Kidney epithelial cell (primary cell): ENCODE data around the gene PTPN4. TPM values are rescaled to one million over a fixed set of nuclear protein-coding genes. Genes with fewer than 3 reads are reported as not detected.

ENCODE experiments used
- DNase-seq: peaks from one replicate; pipeline ENCODE4 v3.0.0-alpha.2; 2010; ENCODE audit warnings: low read depth
- H3K27me3 ChIP-seq: 2 replicates; pipeline ENCODE4 v1.6.0; 2011; ENCODE audit warnings: low read length; ENCODE audit not compliant: control insufficient read depth, insufficient read depth
- H3K36me3 ChIP-seq: 2 replicates; pipeline ENCODE4 v1.5.1; 2011; ENCODE audit warnings: low read length; ENCODE audit not compliant: control insufficient read depth, insufficient read depth
- H3K4me3 ChIP-seq: 2 replicates; pipeline ENCODE4 v1.5.1; 2011; ENCODE audit warnings: low read depth, mild to moderate bottlenecking, control low read depth, low read length
- CTCF ChIP-seq: IDR thresholded peaks from 2 replicates; pipeline ENCODE4 v1.5.1; 2011; ENCODE audit warnings: mild to moderate bottlenecking, moderate library complexity, low read length, control low read depth, inconsistent platforms; ENCODE audit not compliant: insufficient read depth, poor library complexity, severe bottlenecking
- total RNA-seq: library from RNA; depleted of rRNA; stranded (reverse); fragments of >200 nt; gene quantifications from 2 replicates; pipeline ENCODE4 v1.2.3, GENCODE V29; 2015

Gene PTPN4
- total RNA-seq, 1 donor from 2014 or later: 11.5 TPM

- H3K36me3 ChIP-seq: no peaks in the 10 kb centered on the region
Observed at GRCh38 chr2:119819846-119820245, 60.1 kb downstream of the PTPN4 start.

GRCh38 chr2:119820275-119820674 is 60.6 kb downstream of the PTPN4 start:
- Histone ChIP-seq H3K4me3 (no peak overlapping the region), H3K36me3 (no peaks in the 10 kb centered on the region), H3K27me3 (no peaks in the 10 kb centered on the region)
- no peak for TF ChIP-seq CTCF
- DNase-seq: peak; percentile 56

More at GRCh38 chr2:119819846-119820245, 60.1 kb downstream of the PTPN4 start:
- no peak for TF ChIP-seq CTCF
- Histone ChIP-seq H3K4me3 (no peak overlapping the region), H3K27me3 (no peaks in the 10 kb centered on the region)
- DNase-seq: no peak

- no peak for TF ChIP-seq CTCF
- H3K4me3 ChIP-seq: no peak overlapping the region
- no peaks in the 10 kb centered on the region for H3K36me3 ChIP-seq
- no peak for DNase-seq
- no peaks in the 10 kb centered on the region for H3K27me3 ChIP-seq
Observed at GRCh38 chr2:119821266-119821665, 61.5 kb downstream of the PTPN4 start.

GRCh38 chr2:119823734-119824334 is 64.1 kb downstream of the PTPN4 start:
- no peak overlapping the region for H3K4me3 ChIP-seq
- no peaks in the 10 kb centered on the region for H3K27me3 ChIP-seq
- H3K36me3 ChIP-seq: no peaks in the 10 kb centered on the region
- no peak for DNase-seq
- TF ChIP-seq CTCF: peak; percentile 73

GRCh38 chr2:119826370-119826961 is 66.7 kb downstream of the PTPN4 start:
- Histone ChIP-seq H3K36me3 (no peaks in the 10 kb centered on the region), H3K4me3 (no peak overlapping the region), H3K27me3 (no peaks in the 10 kb centered on the region)
- peak; percentile 72 for TF ChIP-seq CTCF
- no peak for DNase-seq

GRCh38 chr2:119827866-119828507 is 68.3 kb downstream of the PTPN4 start:
- H3K4me3 ChIP-seq: no peak overlapping the region
- no peak for DNase-seq
- no peaks in the 10 kb centered on the region for H3K27me3 ChIP-seq
- no peak for TF ChIP-seq CTCF
- no peaks in the 10 kb centered on the region for H3K36me3 ChIP-seq
